Thyroid gland (tissue), 4 donors: ENCODE results near the gene KLRG1. TPM values are rescaled to one million over a fixed set of nuclear protein-coding genes. Genes with fewer than 3 reads are reported as not detected.

Source experiments
- DNase-seq, 2 donors: peaks; one replicate each; pipeline ENCODE4 v3.0.0-alpha.2; 2019
- H3K27ac ChIP-seq, 3 donors: fragments of 200-600 bp; sonication (generic); 1 replicate in 2 of 3; 2 replicates in 1 of 3; pipeline ENCODE4 v1.5.1; 2016 to 2019; ENCODE audit warnings: mild to moderate bottlenecking in 1 of 3, moderate library complexity in 1 of 3
- H3K27me3 ChIP-seq: fragments of 200-600 bp; sonication (generic); one replicate; pipeline ENCODE4 v1.5.1; 2019
- H3K36me3 ChIP-seq, 2 donors: fragments of 200-600 bp; sonication (generic); one replicate each; pipeline ENCODE4 v1.5.1; 2016 to 2019
- H3K4me1 ChIP-seq, 2 donors: fragments of 200-600 bp; sonication (generic); one replicate each; pipeline ENCODE4 v1.5.1; 2017 to 2019
- H3K4me3 ChIP-seq, 3 donors: fragments of 200-600 bp; sonication (generic); replicated peaks in 1 of 3; 1 replicate in 2 of 3; 2 replicates in 1 of 3; pipeline ENCODE4 v1.5.1; 2016; ENCODE audit warnings: mild to moderate bottlenecking in 1 of 3
- H3K9me3 ChIP-seq: fragments of 200-600 bp; sonication (generic); one replicate; pipeline ENCODE4 v1.5.1; 2017
- POLR2A ChIP-seq, 2 donors: fragments of 450-650 bp; IDR thresholded peaks; one replicate each; pipeline ENCODE4 v1.6.1; 2017; ENCODE audit warnings: antibody characterized with exemption in 2 of 2, mild to moderate bottlenecking in 2 of 2, moderate library complexity in 1 of 2
- WGBS, 2 donors: methylation state at CpG; one replicate each; pipeline ENCODE4 v1.1.5; 2017; 5-methylcytosine and 5-hydroxymethylcytosine counted together
- intact Hi-C: fragments of 100-400 bp; cut with DNase I; formaldehyde crosslinking; loops from one replicate; pipeline ENCODE4 v1.15.1; 2023
- total RNA-seq, 4 donors: library from RNA; depleted of rRNA; stranded (reverse); fragments of >200 nt; gene quantifications; one replicate each; pipeline ENCODE4 v1.2.3, GENCODE V29; 2016
- TF ChIP-seq, protein P1 (sequence below), 6 experiments: fragments of 200-600 bp in 3 of 6; fragments of 450-650 bp in 3 of 6; sonication (generic) in 3 of 6; IDR thresholded peaks; one replicate each; pipeline ENCODE4 v1.5.1; 2016 to 2019; ENCODE audit warnings: antibody characterized with exemption in 6 of 6, mild to moderate bottlenecking in 2 of 6, inconsistent platforms in 1 of 6, moderate library complexity in 1 of 6

KLRG1 gene
- total RNA-seq, 4 donors from 2014 or later = 1.1 to 4.3 (median 3.0) TPM

DNA sequence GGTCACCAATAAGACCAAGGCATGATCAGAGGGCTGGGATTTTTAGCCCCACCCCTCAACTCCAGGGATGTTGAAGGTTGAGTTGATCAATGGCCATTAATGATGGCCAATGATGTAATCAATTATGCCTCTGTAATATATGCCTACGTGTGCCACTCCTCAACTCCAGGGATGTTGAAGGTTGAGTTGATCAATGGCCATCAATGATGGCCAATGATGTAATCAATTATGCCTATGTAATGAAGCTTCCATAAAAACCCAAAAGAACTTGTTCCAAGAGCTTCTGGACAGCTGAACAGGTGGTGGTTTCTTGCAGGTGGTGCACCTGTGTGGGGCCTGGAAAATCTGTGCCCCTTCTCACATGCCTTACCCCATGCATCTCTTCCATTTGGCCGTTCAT, 33.2 kb downstream of the KLRG1 start:
- 85% methylated on average over 2 of the region's 2 CpGs for WGBS, 2 donors
- Histone ChIP-seq H3K9me3 (no peaks in the 10 kb centered on the region), H3K4me1 (no peaks in the 10 kb centered on the region), H3K36me3 (no peaks in the 10 kb centered on the region), H3K27me3 (no peaks in the 10 kb centered on the region), H3K4me3 (no peak overlapping the region), H3K27ac (no peak overlapping the region)
- TF ChIP-seq POLR2A (IDR thresholded peaks at IDR 0.05) = no peak
- TF ChIP-seq, protein P1, sequence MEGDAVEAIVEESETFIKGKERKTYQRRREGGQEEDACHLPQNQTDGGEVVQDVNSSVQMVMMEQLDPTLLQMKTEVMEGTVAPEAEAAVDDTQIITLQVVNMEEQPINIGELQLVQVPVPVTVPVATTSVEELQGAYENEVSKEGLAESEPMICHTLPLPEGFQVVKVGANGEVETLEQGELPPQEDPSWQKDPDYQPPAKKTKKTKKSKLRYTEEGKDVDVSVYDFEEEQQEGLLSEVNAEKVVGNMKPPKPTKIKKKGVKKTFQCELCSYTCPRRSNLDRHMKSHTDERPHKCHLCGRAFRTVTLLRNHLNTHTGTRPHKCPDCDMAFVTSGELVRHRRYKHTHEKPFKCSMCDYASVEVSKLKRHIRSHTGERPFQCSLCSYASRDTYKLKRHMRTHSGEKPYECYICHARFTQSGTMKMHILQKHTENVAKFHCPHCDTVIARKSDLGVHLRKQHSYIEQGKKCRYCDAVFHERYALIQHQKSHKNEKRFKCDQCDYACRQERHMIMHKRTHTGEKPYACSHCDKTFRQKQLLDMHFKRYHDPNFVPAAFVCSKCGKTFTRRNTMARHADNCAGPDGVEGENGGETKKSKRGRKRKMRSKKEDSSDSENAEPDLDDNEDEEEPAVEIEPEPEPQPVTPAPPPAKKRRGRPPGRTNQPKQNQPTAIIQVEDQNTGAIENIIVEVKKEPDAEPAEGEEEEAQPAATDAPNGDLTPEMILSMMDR (IDR thresholded peaks at IDR 0.05) = no peak
- intact Hi-C loops = no loop called here
- DNase-seq = no peak

DNA sequence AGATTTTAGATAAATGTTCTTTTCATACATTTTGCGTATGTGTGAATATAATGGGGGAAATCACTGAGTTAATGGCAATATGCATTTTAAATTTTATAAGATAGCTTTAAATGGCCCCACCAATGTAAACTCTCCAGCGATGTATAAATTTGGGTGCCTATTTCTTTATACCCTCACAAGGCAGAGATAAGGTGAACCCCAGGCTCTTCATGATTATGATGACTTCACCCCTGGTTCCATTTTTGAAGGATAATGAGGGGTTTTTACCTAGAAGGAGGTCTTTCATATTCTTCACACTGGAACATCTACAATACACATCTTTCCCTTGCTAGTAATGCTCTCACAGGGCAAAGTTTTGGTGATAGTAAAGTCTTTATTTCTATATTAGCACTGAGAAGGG, 35.2 kb downstream of the KLRG1 start:
- intact Hi-C loops = no loop called here
- H3K9me3 ChIP-seq = no peaks in the 10 kb centered on the region
- no peak overlapping the region for H3K4me3 ChIP-seq
- H3K27ac ChIP-seq = no peak overlapping the region
- no peaks in the 10 kb centered on the region for H3K36me3 ChIP-seq
- no peaks in the 10 kb centered on the region for H3K27me3 ChIP-seq
- no peak for DNase-seq
- 93 to 96% methylated on average over 2 of the region's 2 CpGs for WGBS, 2 donors
- TF ChIP-seq, protein P1 (IDR thresholded peaks at IDR 0.05) = no peak
- TF ChIP-seq POLR2A (IDR thresholded peaks at IDR 0.05) = no peak
- no peaks in the 10 kb centered on the region for H3K4me1 ChIP-seq

DNA sequence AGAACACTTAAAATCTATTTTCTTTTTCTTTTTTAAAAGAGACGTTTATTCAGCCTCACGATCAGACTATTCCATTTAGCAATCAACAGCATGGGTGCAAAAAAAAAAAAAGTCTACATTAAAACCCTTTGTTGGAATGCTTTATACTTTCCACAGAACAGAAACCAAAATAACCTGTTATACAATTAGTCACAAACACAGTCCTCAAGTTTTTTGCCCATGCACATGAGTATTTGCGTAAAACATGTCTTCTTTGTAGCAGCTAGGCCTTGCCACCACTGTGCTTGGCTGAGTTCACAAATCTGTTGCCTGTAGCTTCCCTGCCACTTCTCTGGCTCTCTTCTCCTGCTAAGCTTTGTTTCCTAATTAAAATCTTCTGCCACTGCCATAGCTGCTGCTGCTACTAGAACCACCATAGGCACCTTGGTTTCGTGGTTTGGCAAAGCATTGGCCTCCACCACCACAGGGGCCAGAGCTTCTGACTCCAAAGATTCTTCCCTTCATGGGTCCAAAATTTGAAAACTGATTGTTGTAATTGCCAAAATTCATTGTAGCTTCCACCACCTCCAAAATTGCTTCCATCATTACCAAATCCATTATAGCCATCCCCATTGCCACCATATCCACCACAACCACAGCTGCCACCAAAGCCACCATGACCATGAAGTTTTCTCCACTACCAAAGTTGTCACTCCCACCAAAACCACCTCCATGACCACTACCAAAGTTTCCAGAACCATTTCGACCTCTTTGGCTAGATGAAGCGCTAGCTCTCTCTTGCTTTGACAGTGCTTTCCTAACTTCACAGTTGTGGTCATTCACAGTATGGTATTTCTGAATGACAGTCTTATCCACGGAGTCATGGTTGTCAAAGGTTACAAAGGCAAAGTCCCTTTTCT, 38.1 kb downstream of the KLRG1 start:
- no peaks in the 10 kb centered on the region for H3K9me3 ChIP-seq
- intact Hi-C loops = no loop called here
- no peaks in the 10 kb centered on the region for H3K36me3 ChIP-seq
- no peak overlapping the region for H3K27ac ChIP-seq
- TF ChIP-seq, protein P1 (IDR thresholded peaks at IDR 0.05) = no peak
- TF ChIP-seq POLR2A (IDR thresholded peaks at IDR 0.05) = no peak
- H3K4me1 ChIP-seq = no peaks in the 10 kb centered on the region
- no peak overlapping the region for H3K4me3 ChIP-seq
- no peak for DNase-seq
- H3K27me3 ChIP-seq = no peaks in the 10 kb centered on the region
- 92 to 93% methylated on average over 7 of the region's 7 CpGs for WGBS, 2 donors

DNA sequence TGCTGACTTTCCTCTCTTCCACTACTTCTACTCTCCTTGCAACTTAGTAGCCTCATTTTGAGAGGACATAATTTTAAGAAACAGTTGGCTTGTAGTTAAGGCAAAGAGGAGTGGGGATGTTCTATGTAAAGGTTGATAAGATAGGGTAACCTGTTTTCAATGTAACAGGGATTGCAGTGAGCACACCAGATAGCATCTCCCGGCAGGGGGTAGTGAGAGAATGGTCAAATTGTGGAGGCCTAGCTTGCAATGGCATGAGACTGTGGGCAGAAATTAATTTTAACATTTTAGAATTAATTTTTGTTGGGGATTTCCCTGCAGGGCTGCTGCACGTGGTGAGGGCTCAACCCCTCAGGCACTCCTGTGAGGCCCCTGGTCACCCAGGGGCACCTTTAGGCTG, 41.4 kb downstream of the KLRG1 start:
- H3K27ac ChIP-seq = no peak overlapping the region
- H3K4me3 ChIP-seq = no peak overlapping the region
- intact Hi-C loops = loop anchor here (10.0 kb wide), 2 partner anchors 86 to 376 kb away; partner anchors contain the start of gene M6PR
- no peaks in the 10 kb centered on the region for H3K27me3 ChIP-seq
- TF ChIP-seq POLR2A (IDR thresholded peaks at IDR 0.05) = no peak
- TF ChIP-seq, protein P1 (IDR thresholded peaks at IDR 0.05) = no peak
- H3K36me3 ChIP-seq = no peaks in the 10 kb centered on the region
- H3K4me1 ChIP-seq = no peaks in the 10 kb centered on the region
- no peak for DNase-seq
- WGBS, 2 donors = 53 to 83% methylated on average over 2 of the region's 2 CpGs
- no peaks in the 10 kb centered on the region for H3K9me3 ChIP-seq
